ENCODE data around the gene PTPN7. TPM values are rescaled to one million over a fixed set of nuclear protein-coding genes. Genes with fewer than 3 reads are reported as not detected.
A peak's percentile ranks its signal among the peaks of the same experiment; 100 is the strongest.

PTPN7 gene
- total RNA-seq, 4 donors from 2014 or later, result 2.9 to 14.4 (median 4.6) TPM

- no peak for ATAC-seq (ENCODE audit: low FRiP score)
- TF ChIP-seq CTCF (IDR thresholded peaks at IDR 0.05), result no peak
- no peak for DNase-seq (ENCODE audit: low spot score)
Observed at GRCh38 chr1:202133496-202133895, 26.9 kb downstream of the PTPN7 start.

- no peak for DNase-seq (ENCODE audit: low spot score)
- TF ChIP-seq CTCF (IDR thresholded peaks at IDR 0.05), result no peak
- ATAC-seq (ENCODE audit: low FRiP score), result no peak
Observed at GRCh38 chr1:202133001-202133400, 27.4 kb downstream of the PTPN7 start.

- DNase-seq (ENCODE audit: low spot score), result no peak
- no peak for TF ChIP-seq CTCF (IDR thresholded peaks at IDR 0.05)
- peak; percentile 34 for ATAC-seq (ENCODE audit: low FRiP score)
Observed at GRCh38 chr1:202131956-202132821, 28.2 kb downstream of the PTPN7 start.

GRCh38 chr1:202130816-202131522 lies 29.4 kb downstream of the PTPN7 start:
- no peak for ATAC-seq (ENCODE audit: low FRiP score)
- TF ChIP-seq CTCF (IDR thresholded peaks at IDR 0.05), result no peak
- no peak for DNase-seq (ENCODE audit: low spot score)

GRCh38 chr1:202130297-202130721 lies 30.1 kb downstream of the PTPN7 start:
- DNase-seq (ENCODE audit: low spot score), result no peak

More at GRCh38 chr1:202130297-202130721, 30.1 kb downstream of the PTPN7 start:
- no peak for ATAC-seq (ENCODE audit: low FRiP score)
- TF ChIP-seq CTCF (IDR thresholded peaks at IDR 0.05), result no peak
